ENCODE results near the gene ASIC1. TPM values are rescaled to one million over a fixed set of nuclear protein-coding genes. Genes with fewer than 3 reads are reported as not detected.

ASIC1 gene
- polyA plus RNA-seq, 3 donors: not detected

DNA sequence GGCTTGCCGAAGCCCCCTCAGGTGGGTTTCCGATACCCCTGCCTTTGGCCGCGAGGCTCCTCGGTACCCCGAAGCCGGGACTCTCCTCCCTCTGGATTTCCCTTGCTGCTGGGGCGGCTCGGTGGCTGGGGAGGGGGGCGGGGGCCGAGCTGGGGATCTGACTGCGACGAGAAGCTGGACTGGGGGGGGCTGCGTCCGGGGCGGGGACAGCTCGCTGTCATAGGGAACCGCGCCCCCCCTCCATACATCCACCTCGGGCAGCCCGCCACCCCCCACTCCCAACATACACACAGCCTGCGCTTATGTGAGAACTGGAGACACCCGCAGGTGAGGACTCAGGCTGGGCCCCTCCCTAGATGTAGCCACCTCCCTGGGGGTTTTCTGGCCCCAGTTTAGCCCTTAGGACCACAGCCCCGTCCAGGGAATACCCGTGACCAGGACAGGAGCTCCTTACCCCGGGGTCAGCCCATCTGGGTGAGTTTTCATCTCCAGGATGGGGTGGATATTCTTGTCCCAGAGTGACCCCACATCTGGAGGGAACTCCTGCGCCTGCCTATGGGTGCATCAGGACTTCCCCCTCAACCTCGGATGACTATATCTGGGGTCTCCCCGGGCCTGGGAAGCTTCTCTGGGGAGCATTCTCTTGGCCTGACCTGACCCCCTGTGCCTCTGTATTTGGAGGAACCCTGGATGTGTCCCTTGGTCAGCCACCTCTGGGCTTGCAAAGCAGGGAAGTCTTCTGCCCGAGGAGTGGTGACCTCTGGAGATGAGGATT lies 687 bp downstream of the ASIC1 start:
- Mint-ChIP-seq H3K9me3 (peaks cover 0 to 17% (median 5%) of the 10 kb centered on the region in 7 donors), H3K36me3 (peaks cover 5 to 6% of the 10 kb centered on the region in 2 donors), H3K4me3 (peak overlapping the region; percentile 41 to 80), H3K27ac (no peak overlapping the region), H3K4me1 (peaks cover 39% of the 10 kb centered on the region), H3K27me3 (ENCODE audit: low read depth in 3 of 3) (peaks cover 52 to 73% (median 55%) of the 10 kb centered on the region in 3 donors)
- H2AFZ ChIP-seq (ENCODE audit: insufficient read depth, low read depth, low read length, poor library complexity, severe bottlenecking): no peak overlapping the region
- H3K9ac ChIP-seq (ENCODE audit: insufficient read depth, low read length, poor library complexity, severe bottlenecking): no peak overlapping the region
- H3K4me2 ChIP-seq (replicated peaks; ENCODE audit: extremely low read depth, low read length, poor library complexity, severe bottlenecking): peak overlapping the region; percentile 89
- peaks cover 24 to 25% of the 10 kb centered on the region in 2 donors for H3K4me1 ChIP-seq (ENCODE audit: control insufficient read depth in 1 of 2, insufficient read depth in 2 of 2, low read length in 2 of 2)
- no peaks in the 10 kb centered on the region for H3K79me2 ChIP-seq (ENCODE audit: insufficient read depth, low read length)
- no peak overlapping the region for H3K27ac ChIP-seq (ENCODE audit: low read depth in 1 of 2, low read length in 2 of 2)
- 34% methylated on average over 7 of the region's 30 CpGs for whole genome bisulfite sequencing (ENCODE audit: insufficient coverage)
- H4K20me1 ChIP-seq (ENCODE audit: insufficient read depth, low read length): no peaks in the 10 kb centered on the region
- TF ChIP-seq, protein P1, sequence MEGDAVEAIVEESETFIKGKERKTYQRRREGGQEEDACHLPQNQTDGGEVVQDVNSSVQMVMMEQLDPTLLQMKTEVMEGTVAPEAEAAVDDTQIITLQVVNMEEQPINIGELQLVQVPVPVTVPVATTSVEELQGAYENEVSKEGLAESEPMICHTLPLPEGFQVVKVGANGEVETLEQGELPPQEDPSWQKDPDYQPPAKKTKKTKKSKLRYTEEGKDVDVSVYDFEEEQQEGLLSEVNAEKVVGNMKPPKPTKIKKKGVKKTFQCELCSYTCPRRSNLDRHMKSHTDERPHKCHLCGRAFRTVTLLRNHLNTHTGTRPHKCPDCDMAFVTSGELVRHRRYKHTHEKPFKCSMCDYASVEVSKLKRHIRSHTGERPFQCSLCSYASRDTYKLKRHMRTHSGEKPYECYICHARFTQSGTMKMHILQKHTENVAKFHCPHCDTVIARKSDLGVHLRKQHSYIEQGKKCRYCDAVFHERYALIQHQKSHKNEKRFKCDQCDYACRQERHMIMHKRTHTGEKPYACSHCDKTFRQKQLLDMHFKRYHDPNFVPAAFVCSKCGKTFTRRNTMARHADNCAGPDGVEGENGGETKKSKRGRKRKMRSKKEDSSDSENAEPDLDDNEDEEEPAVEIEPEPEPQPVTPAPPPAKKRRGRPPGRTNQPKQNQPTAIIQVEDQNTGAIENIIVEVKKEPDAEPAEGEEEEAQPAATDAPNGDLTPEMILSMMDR (IDR thresholded peaks at IDR 0.05): no peak
- H3K36me3 ChIP-seq (replicated peaks in 1 of 2; ENCODE audit: control insufficient read depth in 1 of 2, insufficient read depth in 2 of 2, low read length in 2 of 2): no peaks in the 10 kb centered on the region
- DNase-seq: no peak
- intact Hi-C loops (cut with micrococcal nuclease): loop anchor here (2.0 to 5.0 kb wide), 2 partner anchors 91 kb away; no protein-coding TSS in a partner anchor
- peak overlapping the region in 1 of 3 experiments; percentile 75 for H3K4me3 ChIP-seq (replicated peaks in 1 of 3; ENCODE audit: low read depth in 2 of 3, low read length in 3 of 3)
- H3K9me3 ChIP-seq (replicated peaks in 1 of 2; ENCODE audit: control insufficient read depth in 1 of 2, insufficient read depth in 1 of 2, low read length in 2 of 2): peaks cover 0 to 8% of the 10 kb centered on the region in 2 donors
- peaks cover 20 to 44% of the 10 kb centered on the region in 2 donors for H3K27me3 ChIP-seq (ENCODE audit: control insufficient read depth in 2 of 2, insufficient read depth in 2 of 2, low read length in 2 of 2)

DNA sequence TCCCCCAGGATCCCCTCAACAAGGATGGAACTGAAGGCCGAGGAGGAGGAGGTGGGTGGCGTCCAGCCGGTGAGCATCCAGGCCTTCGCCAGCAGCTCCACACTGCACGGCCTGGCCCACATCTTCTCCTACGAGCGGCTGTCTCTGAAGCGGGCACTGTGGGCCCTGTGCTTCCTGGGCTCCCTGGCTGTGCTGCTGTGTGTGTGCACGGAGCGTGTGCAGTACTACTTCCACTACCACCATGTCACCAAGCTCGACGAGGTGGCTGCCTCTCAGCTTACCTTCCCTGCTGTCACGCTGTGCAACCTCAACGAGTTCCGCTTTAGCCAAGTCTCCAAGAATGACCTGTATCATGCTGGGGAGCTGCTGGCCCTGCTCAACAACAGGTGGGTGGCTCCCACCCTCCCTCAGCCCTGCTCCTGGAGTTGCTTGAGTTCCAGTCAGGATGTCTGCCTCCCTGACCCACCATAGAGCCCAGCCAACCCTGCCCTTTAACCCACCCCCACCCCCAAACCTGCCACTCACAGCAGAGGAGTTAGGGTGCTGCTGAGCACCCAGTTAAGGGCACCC lies 1.4 kb downstream of the ASIC1 start:
- Histone ChIP-seq H3K27me3 (ENCODE audit: control insufficient read depth in 2 of 2, insufficient read depth in 2 of 2, low read length in 2 of 2) (peaks cover 20 to 49% of the 10 kb centered on the region in 2 donors), H3K36me3 (replicated peaks in 1 of 2; ENCODE audit: control insufficient read depth in 1 of 2, insufficient read depth in 2 of 2, low read length in 2 of 2) (no peaks in the 10 kb centered on the region), H3K4me3 (replicated peaks in 1 of 3; ENCODE audit: low read depth in 2 of 3, low read length in 3 of 3) (no peak overlapping the region), H3K9ac (ENCODE audit: insufficient read depth, low read length, poor library complexity, severe bottlenecking) (no peak overlapping the region), H3K79me2 (ENCODE audit: insufficient read depth, low read length) (no peaks in the 10 kb centered on the region), H3K4me1 (ENCODE audit: control insufficient read depth in 1 of 2, insufficient read depth in 2 of 2, low read length in 2 of 2) (peaks cover 19 to 25% of the 10 kb centered on the region in 2 donors), H4K20me1 (ENCODE audit: insufficient read depth, low read length) (no peaks in the 10 kb centered on the region), H2AFZ (ENCODE audit: insufficient read depth, low read depth, low read length, poor library complexity, severe bottlenecking) (no peak overlapping the region), H3K9me3 (replicated peaks in 1 of 2; ENCODE audit: control insufficient read depth in 1 of 2, insufficient read depth in 1 of 2, low read length in 2 of 2) (peaks cover 0 to 8% of the 10 kb centered on the region in 2 donors), H3K4me2 (replicated peaks; ENCODE audit: extremely low read depth, low read length, poor library complexity, severe bottlenecking) (no peak overlapping the region), H3K27ac (ENCODE audit: low read depth in 1 of 2, low read length in 2 of 2) (no peak overlapping the region)
- no peak overlapping the region for H3K27ac Mint-ChIP-seq
- intact Hi-C loops (cut with micrococcal nuclease): loop anchor here in 1 of 2 donors (5.0 kb wide), 1 partner anchor 92 kb away; no protein-coding TSS in a partner anchor
- 93% methylated on average over 14 of the region's 15 CpGs for WGBS (ENCODE audit: insufficient coverage)
- DNase-seq: no peak
- peaks cover 55 to 80% (median 60%) of the 10 kb centered on the region in 3 donors for H3K27me3 Mint-ChIP-seq (ENCODE audit: low read depth in 3 of 3)
- H3K36me3 Mint-ChIP-seq: peaks cover 5 to 6% of the 10 kb centered on the region in 2 donors
- peak overlapping the region in 1 of 2 donors; percentile 80 for H3K4me3 Mint-ChIP-seq
- H3K4me1 Mint-ChIP-seq: peaks cover 33% of the 10 kb centered on the region
- TF ChIP-seq, protein P1 (IDR thresholded peaks at IDR 0.05): no peak
- H3K9me3 Mint-ChIP-seq: peaks cover 0 to 17% (median 5%) of the 10 kb centered on the region in 7 donors

All from CD14-positive monocyte (primary cell).